GM21737 (cell line): ENCODE results near the gene ZNRF1.
"Not testable (repeated sequence)": the region's sequence is repeated elsewhere in the genome, so short reads cannot be mapped to it uniquely, and the experiment has no call there.

Experiments
- ATAC-seq: cut with Tn5 transposase; IDR thresholded peaks from one replicate; pipeline ENCODE4 v1.9.1; 2021; ENCODE audit warnings: mild to moderate bottlenecking, moderate library complexity; ENCODE audit not compliant: unreplicated experiment

ZNRF1 gene

GRCh38 chr16:75074920-75075687 lies 76.3 kb downstream of the ZNRF1 start:
- peak; percentile 94 for ATAC-seq

GRCh38 chr16:75075688-75076268 lies 77.0 kb downstream of the ZNRF1 start:
- no peak for ATAC-seq

GRCh38 chr16:75078886-75079285 lies 80.1 kb downstream of the ZNRF1 start:
- ATAC-seq: no peak

GRCh38 chr16:75079346-75079926 lies 80.6 kb downstream of the ZNRF1 start:
- no peak for ATAC-seq

GRCh38 chr16:75080205-75081029 lies 81.6 kb downstream of the ZNRF1 start:
- no peak for ATAC-seq

- no peak for ATAC-seq
These were observed 82.5 kb downstream of the ZNRF1 start for GRCh38 chr16:75081179-75081859.

GRCh38 chr16:75083813-75084212 lies 85.0 kb downstream of the ZNRF1 start:
- no peak for ATAC-seq

GRCh38 chr16:75085556-75085955 lies 86.7 kb downstream of the ZNRF1 start:
- no peak for ATAC-seq

GRCh38 chr16:75086281-75086680 lies 87.5 kb downstream of the ZNRF1 start:
- no peak for ATAC-seq

GRCh38 chr16:75086688-75087374 lies 88.0 kb downstream of the ZNRF1 start:
- ATAC-seq: no peak

- no peak for ATAC-seq
These were observed 88.7 kb downstream of the ZNRF1 start for GRCh38 chr16:75087375-75087979.

GRCh38 chr16:75088216-75088615 lies 89.4 kb downstream of the ZNRF1 start:
- ATAC-seq: no peak

- no peak for ATAC-seq
These were observed 90.1 kb downstream of the ZNRF1 start for GRCh38 chr16:75088934-75089333.

GRCh38 chr16:75089486-75090202 lies 90.8 kb downstream of the ZNRF1 start:
- no peak for ATAC-seq

- ATAC-seq: not testable (repeated sequence)
These were observed 92.1 kb downstream of the ZNRF1 start for GRCh38 chr16:75090899-75091298.

- not testable (repeated sequence) for ATAC-seq
These were observed 92.8 kb downstream of the ZNRF1 start for GRCh38 chr16:75091619-75092018.

- ATAC-seq: no peak
These were observed 94.0 kb downstream of the ZNRF1 start for GRCh38 chr16:75092777-75093176.

GRCh38 chr16:75093598-75094540 lies 95.0 kb downstream of the ZNRF1 start:
- ATAC-seq: no peak
